GM12874 (cell line): ENCODE results near the gene SLC39A9.

Experiments
- TF ChIP-seq, protein P1 (sequence below): IDR thresholded peaks from 2 replicates; pipeline ENCODE4 v1.5.1; 2011; ENCODE audit warnings: low read depth, mild to moderate bottlenecking, control low read depth, low read length, moderate library complexity; ENCODE audit not compliant: insufficient read depth

The SLC39A9 gene

DNA sequence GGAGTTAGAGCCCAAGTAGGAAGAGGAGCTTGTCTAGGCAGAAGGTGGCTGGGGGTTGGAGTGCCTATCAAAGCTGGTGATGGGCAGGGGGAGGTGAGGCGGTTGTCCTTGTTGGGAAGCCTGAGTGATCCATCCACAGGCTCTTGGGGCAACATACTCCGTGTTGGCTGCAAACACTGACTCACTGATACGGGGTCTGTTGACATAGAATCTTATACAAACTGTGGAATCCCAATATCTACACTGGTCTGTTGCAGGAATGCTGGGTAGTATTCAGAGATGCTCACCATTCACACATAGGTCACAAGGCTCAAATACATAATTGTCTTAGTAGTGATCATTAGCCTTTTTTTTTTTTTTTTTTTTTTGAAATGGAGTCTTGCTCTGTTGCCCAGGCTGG is 26.3 kb upstream of the SLC39A9 start:
- TF ChIP-seq, protein P1, sequence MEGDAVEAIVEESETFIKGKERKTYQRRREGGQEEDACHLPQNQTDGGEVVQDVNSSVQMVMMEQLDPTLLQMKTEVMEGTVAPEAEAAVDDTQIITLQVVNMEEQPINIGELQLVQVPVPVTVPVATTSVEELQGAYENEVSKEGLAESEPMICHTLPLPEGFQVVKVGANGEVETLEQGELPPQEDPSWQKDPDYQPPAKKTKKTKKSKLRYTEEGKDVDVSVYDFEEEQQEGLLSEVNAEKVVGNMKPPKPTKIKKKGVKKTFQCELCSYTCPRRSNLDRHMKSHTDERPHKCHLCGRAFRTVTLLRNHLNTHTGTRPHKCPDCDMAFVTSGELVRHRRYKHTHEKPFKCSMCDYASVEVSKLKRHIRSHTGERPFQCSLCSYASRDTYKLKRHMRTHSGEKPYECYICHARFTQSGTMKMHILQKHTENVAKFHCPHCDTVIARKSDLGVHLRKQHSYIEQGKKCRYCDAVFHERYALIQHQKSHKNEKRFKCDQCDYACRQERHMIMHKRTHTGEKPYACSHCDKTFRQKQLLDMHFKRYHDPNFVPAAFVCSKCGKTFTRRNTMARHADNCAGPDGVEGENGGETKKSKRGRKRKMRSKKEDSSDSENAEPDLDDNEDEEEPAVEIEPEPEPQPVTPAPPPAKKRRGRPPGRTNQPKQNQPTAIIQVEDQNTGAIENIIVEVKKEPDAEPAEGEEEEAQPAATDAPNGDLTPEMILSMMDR, result no peak

DNA sequence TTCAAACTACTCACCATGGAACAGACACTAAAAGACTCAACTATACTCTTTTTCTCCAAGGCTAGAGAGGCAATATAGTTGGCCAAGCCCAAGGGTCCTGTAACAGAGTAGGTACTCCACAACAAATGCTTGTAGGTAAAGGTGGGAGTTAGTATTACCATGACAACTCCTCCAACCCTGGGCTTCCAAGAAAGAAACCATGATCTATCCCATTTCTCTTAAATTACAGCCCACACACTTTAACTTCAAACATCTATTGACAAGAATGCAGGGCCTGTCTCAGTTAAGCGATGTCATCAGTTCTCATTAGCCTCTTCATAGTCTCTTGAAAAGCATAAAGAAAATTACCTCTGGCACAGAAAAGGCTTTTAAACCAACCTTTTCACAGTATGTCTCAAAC is 25.4 kb upstream of the SLC39A9 start:
- TF ChIP-seq, protein P1, result no peak

DNA sequence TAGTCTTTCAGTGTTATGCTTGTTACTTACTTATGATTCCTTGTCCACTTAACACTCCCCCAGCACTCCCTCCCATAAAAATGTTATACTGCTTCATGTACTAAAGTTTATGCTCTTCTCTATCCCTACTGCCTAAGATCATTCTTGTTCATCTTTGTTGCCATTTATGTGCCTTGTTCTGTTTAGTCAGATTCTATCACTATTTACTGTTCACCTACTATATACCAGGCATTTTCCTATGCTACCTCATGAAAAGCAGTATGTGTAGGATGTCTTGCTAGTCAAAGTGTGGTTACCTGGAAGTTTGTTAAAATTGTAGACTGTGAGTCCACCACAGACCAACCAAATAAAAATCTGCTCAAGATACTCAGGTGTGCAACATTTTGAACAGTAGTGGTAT is 24.3 kb upstream of the SLC39A9 start:
- TF ChIP-seq, protein P1, result no peak

DNA sequence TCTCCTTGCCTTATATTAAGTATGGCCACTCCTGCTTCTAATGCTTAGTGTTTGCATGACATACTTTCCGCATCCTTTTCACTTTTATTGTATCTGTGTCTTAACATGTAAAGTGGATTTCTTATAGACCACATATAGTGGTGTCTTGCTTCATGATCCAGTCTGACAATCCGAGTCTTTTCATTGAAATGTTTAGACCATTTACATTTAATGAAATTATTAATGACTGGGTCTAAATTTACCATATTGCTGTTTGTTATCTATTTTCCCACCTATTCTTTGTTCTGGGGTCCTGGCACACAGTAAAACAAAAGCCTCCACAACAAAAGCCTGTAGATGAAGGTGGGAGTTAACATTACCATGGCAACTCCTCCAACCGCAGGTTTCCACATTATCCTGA is 23.3 kb upstream of the SLC39A9 start:
- TF ChIP-seq, protein P1, result no peak

DNA sequence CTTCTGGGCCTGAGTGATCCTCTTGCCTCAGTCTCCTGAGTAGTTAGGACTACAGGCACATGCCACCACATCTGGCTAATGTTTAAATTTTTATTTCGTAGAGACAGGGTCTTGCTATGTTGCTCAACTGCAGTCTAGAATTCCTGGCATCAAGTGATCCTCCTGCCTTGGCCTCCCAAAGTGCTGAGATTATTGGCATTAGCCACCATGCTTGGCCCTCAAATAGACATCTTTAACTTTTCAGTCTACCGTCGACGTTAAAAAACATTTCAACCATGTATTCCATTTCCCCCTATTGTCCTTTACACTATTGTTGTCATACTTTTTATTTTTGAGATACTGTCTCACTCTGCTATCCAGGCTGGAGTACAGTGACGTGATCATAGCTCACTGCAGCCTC is 22.8 kb upstream of the SLC39A9 start:
- TF ChIP-seq, protein P1, result no peak

DNA sequence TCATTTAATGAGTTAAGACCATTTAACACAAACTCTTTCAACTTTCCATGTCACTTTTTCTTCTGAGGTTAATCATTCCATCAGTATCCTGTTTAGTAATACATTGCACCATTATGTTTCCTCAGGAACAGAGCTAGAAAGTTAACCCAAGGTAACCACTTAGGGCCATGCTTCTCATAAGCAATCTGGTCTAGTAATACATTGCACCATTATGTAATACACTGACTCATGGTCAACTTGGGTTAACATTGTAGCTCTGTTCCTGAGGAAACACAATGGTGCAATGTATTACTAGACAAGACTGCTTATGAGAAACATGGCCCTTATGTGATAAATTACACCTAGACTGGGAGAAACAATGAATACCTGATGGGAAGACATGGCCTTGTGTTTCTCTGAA is 22.1 kb upstream of the SLC39A9 start:
- TF ChIP-seq, protein P1, result no peak

DNA sequence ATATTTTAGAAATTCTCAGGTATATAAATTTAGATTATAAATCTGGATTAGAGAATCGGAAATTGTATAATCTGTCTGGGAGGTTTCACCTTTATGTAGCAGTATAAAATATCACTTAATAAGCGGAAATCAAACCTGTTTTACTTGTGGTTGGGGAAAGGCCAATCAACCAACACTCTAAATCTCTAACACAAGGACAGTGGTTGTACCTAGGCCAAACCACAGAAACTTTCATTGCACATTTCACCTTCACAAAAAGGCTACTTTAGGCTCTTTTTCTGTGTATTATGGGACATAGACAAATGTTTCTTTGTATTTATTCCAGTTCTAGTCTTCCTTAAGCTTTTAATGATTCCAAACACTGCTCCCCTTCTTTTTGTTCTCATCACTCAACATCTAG is 20.2 kb upstream of the SLC39A9 start:
- TF ChIP-seq, protein P1, result no peak

DNA sequence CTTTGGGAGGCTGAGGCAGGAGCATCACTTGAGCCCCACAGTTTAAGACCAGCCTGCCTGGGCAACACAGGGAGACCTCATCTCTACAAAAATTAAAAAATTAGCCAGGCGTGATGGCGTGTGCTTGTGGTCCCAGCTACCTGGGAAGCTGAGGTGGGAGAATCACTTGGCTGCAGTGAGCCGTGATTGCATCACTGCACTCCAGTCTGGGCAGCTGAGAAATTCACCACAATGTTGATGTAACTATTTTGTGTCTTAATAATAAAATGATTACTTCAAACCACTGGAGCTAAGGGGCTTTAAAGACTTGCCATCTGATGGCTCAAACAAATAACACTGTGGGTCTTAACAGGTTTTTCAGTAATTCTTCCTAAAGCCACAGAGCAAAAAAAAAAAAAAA is 11.2 kb upstream of the SLC39A9 start:
- TF ChIP-seq, protein P1, result no peak
